DOHH2 (cell line): Measurements from ENCODE around the gene RGMA.

Source experiments
- H3F3A ChIP-seq: fragments of 200-600 bp; sonication (generic), shearing (Covaris generic); 2 replicates; pipeline ENCODE4 v1.6.0; 2016; ENCODE audit warnings: antibody characterized with exemption, mild to moderate bottlenecking; ENCODE audit not compliant: control insufficient read depth, insufficient read depth
- H3K27ac ChIP-seq: fragments of 200-600 bp; sonication (generic); 2 replicates; pipeline ENCODE4 v1.5.1; 2014; ENCODE audit warnings: low read depth, mild to moderate bottlenecking, low read length, moderate library complexity
- H3K27me3 ChIP-seq: fragments of 200-600 bp; sonication (generic); 2 replicates; pipeline ENCODE4 v1.6.1; 2014; ENCODE audit warnings: mild to moderate bottlenecking, low read length, mixed read lengths; ENCODE audit not compliant: control insufficient read depth
- H3K36me3 ChIP-seq: fragments of 200-600 bp; sonication (generic); 2 replicates; pipeline ENCODE4 v1.6.1; 2014; ENCODE audit warnings: mild to moderate bottlenecking, low read length, moderate library complexity, mixed read lengths; ENCODE audit not compliant: control insufficient read depth
- H3K4me1 ChIP-seq: fragments of 200-600 bp; sonication (generic); 2 replicates; pipeline ENCODE4 v1.6.1; 2014; ENCODE audit warnings: mild to moderate bottlenecking, low read length, mixed read lengths; ENCODE audit not compliant: control insufficient read depth
- H3K4me2 ChIP-seq: fragments of 200-600 bp; sonication (generic); 2 replicates; pipeline ENCODE4 v1.6.0; 2014; ENCODE audit warnings: mild to moderate bottlenecking, low read length, moderate library complexity
- H3K4me3 ChIP-seq: fragments of 200-600 bp; sonication (generic); 2 replicates; pipeline ENCODE4 v1.5.1; 2014; ENCODE audit warnings: mild to moderate bottlenecking, low read length, mixed read lengths
- H3K79me2 ChIP-seq: fragments of 200-600 bp; sonication (generic); 2 replicates; pipeline ENCODE4 v1.6.1; 2014; ENCODE audit warnings: mild to moderate bottlenecking, low read length, mixed read lengths; ENCODE audit not compliant: control insufficient read depth
- H3K9me2 ChIP-seq: fragments of 200-600 bp; sonication (generic); replicated peaks from 2 replicates; pipeline ENCODE4 v1.6.1; 2014; ENCODE audit warnings: mild to moderate bottlenecking, low read length, mixed read lengths; ENCODE audit not compliant: control insufficient read depth
- H3K9me3 ChIP-seq: fragments of 200-600 bp; sonication (generic); 2 replicates; pipeline ENCODE4 v1.6.1; 2014; ENCODE audit warnings: antibody characterized with exemption, low read length, mixed read lengths; ENCODE audit not compliant: control insufficient read depth, insufficient read depth
- H4K20me1 ChIP-seq: fragments of 200-600 bp; sonication (generic); 2 replicates; pipeline ENCODE4 v1.6.0; 2014; ENCODE audit warnings: low read depth, mild to moderate bottlenecking, antibody characterized with exemption, low read length, moderate library complexity; ENCODE audit not compliant: control insufficient read depth, insufficient read depth
- CTCF ChIP-seq: fragments of 200-600 bp; sonication (generic); IDR thresholded peaks from one replicate; pipeline ENCODE4 v1.5.1; 2014; ENCODE audit warnings: antibody characterized with exemption, mild to moderate bottlenecking, low read depth, low read length; ENCODE audit not compliant: poor library complexity, severe bottlenecking
- EZH2phosphoT487 ChIP-seq: fragments of 200-600 bp; sonication (generic); IDR thresholded peaks from 2 replicates; pipeline ENCODE4 v1.6.1; 2017; ENCODE audit warnings: borderline replicate concordance, mild to moderate bottlenecking, antibody characterized with exemption, low read length, moderate library complexity, mixed read lengths

The RGMA gene

GRCh38 chr15:93076875-93077274, 12.1 kb downstream of the RGMA start:
- Histone ChIP-seq H3F3A (no peaks in the 10 kb centered on the region), H3K27ac (no peak overlapping the region), H4K20me1 (no peaks in the 10 kb centered on the region), H3K4me3 (no peak overlapping the region), H3K9me2 (no peaks in the 10 kb centered on the region), H3K79me2 (no peaks in the 10 kb centered on the region), H3K27me3 (peaks cover 14% of the 10 kb centered on the region), H3K4me1 (no peaks in the 10 kb centered on the region), H3K4me2 (no peak overlapping the region), H3K9me3 (no peaks in the 10 kb centered on the region), H3K36me3 (no peaks in the 10 kb centered on the region)
- TF ChIP-seq EZH2phosphoT487 = no peak
- no peak for TF ChIP-seq CTCF

- no peaks in the 10 kb centered on the region for H3K9me3 ChIP-seq
- H3K4me2 ChIP-seq = no peak overlapping the region
- H3F3A ChIP-seq = no peaks in the 10 kb centered on the region
- no peaks in the 10 kb centered on the region for H3K79me2 ChIP-seq
- no peak overlapping the region for H3K4me3 ChIP-seq
- H3K36me3 ChIP-seq = no peaks in the 10 kb centered on the region
- no peaks in the 10 kb centered on the region for H3K9me2 ChIP-seq
- H4K20me1 ChIP-seq = no peaks in the 10 kb centered on the region
- H3K4me1 ChIP-seq = no peaks in the 10 kb centered on the region
- no peak overlapping the region for H3K27ac ChIP-seq
- TF ChIP-seq CTCF = no peak
- TF ChIP-seq EZH2phosphoT487 = no peak
- H3K27me3 ChIP-seq = peaks cover 16% of the 10 kb centered on the region
These were observed 12.8 kb downstream of the RGMA start for GRCh38 chr15:93076217-93076616.

- Histone ChIP-seq H3K9me3 (no peaks in the 10 kb centered on the region), H3K36me3 (no peaks in the 10 kb centered on the region), H3K27me3 (peaks cover 20% of the 10 kb centered on the region), H3K4me2 (no peak overlapping the region), H4K20me1 (no peaks in the 10 kb centered on the region), H3K4me3 (no peak overlapping the region), H3K27ac (no peak overlapping the region), H3F3A (no peaks in the 10 kb centered on the region), H3K9me2 (no peaks in the 10 kb centered on the region), H3K4me1 (no peaks in the 10 kb centered on the region), H3K79me2 (no peaks in the 10 kb centered on the region)
- TF ChIP-seq EZH2phosphoT487 = no peak
- TF ChIP-seq CTCF = no peak
These were observed 14.4 kb downstream of the RGMA start for GRCh38 chr15:93074599-93074998.

GRCh38 chr15:93073465-93073952, 15.5 kb downstream of the RGMA start:
- Histone ChIP-seq H3K27me3 (peaks cover 20% of the 10 kb centered on the region), H3K4me1 (no peaks in the 10 kb centered on the region), H4K20me1 (no peaks in the 10 kb centered on the region), H3F3A (no peaks in the 10 kb centered on the region), H3K9me3 (no peaks in the 10 kb centered on the region), H3K79me2 (no peaks in the 10 kb centered on the region), H3K36me3 (no peaks in the 10 kb centered on the region), H3K4me3 (no peak overlapping the region), H3K27ac (no peak overlapping the region), H3K9me2 (no peaks in the 10 kb centered on the region), H3K4me2 (no peak overlapping the region)
- TF ChIP-seq CTCF = no peak
- TF ChIP-seq EZH2phosphoT487 = no peak
